IPS-15b (cell line): ENCODE data around the gene AOAH.
"Not testable (repeated sequence)": the region's sequence is repeated elsewhere in the genome, so short reads cannot be mapped to it uniquely, and the experiment has no call there.

ENCODE experiments used
- H3K27me3 ChIP-seq: one replicate; pipeline ENCODE4 v1.6.1; 2013; ENCODE audit warnings: low read length; ENCODE audit not compliant: control insufficient read depth, insufficient read depth
- H3K36me3 ChIP-seq: one replicate; pipeline ENCODE4 v1.6.1; 2013; ENCODE audit warnings: low read length; ENCODE audit not compliant: control insufficient read depth, insufficient read depth
- H3K4me1 ChIP-seq: one replicate; pipeline ENCODE4 v1.6.1; 2013; ENCODE audit warnings: mild to moderate bottlenecking, low read length; ENCODE audit not compliant: control insufficient read depth, insufficient read depth
- H3K4me3 ChIP-seq: one replicate; pipeline ENCODE4 v1.5.1; 2013; ENCODE audit warnings: low read depth, low read length
- H3K9ac ChIP-seq: one replicate; pipeline ENCODE4 v1.6.1; 2013; ENCODE audit warnings: low read depth, mild to moderate bottlenecking, low read length
- H3K9me3 ChIP-seq: one replicate; pipeline ENCODE4 v1.6.1; 2013; ENCODE audit warnings: mild to moderate bottlenecking, low read length; ENCODE audit not compliant: control insufficient read depth, insufficient read depth

The AOAH gene

DNA sequence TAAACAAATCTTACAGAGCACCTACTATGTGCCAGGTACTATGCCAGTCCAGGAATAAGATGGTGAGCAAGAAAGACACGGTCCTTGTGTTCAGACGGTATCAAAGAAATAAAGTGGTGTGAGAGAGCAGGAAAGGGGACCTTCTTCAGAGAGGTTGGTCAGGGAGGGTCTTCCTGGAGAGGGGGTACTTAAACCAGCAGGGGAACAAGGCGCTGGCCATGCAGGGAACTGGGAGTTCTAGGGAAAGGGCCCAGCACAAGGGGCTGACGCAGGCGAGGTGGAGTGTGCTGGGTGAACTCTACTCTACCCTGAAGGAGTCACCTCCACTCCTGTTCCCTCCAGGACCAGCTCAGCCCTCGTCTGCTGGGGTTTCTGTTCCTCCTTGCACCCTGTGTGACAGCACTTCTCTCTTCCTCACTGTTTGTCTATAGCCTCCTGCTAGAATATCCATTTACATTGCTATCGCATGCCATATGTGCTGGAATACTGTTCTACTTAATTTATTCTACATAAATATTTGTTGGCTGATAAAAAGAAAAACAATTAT, 73.5 kb downstream of the AOAH start:
- H3K27me3 ChIP-seq, result no peaks in the 10 kb centered on the region
- no peak overlapping the region for H3K4me3 ChIP-seq
- H3K36me3 ChIP-seq, result no peaks in the 10 kb centered on the region
- H3K4me1 ChIP-seq, result peaks cover 22% of the 10 kb centered on the region
- H3K9me3 ChIP-seq, result no peaks in the 10 kb centered on the region
- no peak overlapping the region for H3K9ac ChIP-seq

GRCh38 chr7:36650320-36650719, 74.0 kb downstream of the AOAH start:
- Histone ChIP-seq H3K4me3 (no peak overlapping the region), H3K27me3 (no peaks in the 10 kb centered on the region), H3K9me3 (no peaks in the 10 kb centered on the region), H3K4me1 (peaks cover 22% of the 10 kb centered on the region), H3K36me3 (no peaks in the 10 kb centered on the region), H3K9ac (no peak overlapping the region)

- H3K4me1 ChIP-seq, result peaks cover 14% of the 10 kb centered on the region
- H3K36me3 ChIP-seq, H3K27me3 ChIP-seq, H3K9ac ChIP-seq, H3K9me3 ChIP-seq, H3K4me3 ChIP-seq: not testable (repeated sequence)
Observed at GRCh38 chr7:36649319-36649718, 75.0 kb downstream of the AOAH start.

DNA sequence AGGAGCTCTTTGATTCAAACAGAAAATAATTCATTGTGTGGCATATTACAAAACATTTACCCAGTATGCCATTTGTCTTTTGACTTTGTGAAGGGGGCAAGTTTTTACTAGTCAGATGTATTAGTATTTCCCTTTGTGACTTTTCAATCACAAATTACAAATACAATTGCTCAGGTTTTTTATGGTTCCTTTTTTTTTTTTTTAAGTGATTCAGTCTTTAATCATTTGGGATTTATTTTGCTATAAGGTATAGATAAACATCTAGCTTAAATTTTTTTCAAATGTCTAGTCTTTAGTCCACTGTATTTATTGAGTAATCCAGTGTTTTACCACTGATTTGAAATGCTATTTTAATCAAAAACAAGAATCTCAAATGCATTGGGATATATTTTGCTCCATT, 75.9 kb downstream of the AOAH start:
- H3K9me3 ChIP-seq, result no peaks in the 10 kb centered on the region
- H3K9ac ChIP-seq, result no peak overlapping the region
- H3K4me1 ChIP-seq, result peaks cover 8% of the 10 kb centered on the region
- H3K36me3 ChIP-seq, result no peaks in the 10 kb centered on the region
- no peak overlapping the region for H3K4me3 ChIP-seq
- H3K27me3 ChIP-seq, result no peaks in the 10 kb centered on the region

DNA sequence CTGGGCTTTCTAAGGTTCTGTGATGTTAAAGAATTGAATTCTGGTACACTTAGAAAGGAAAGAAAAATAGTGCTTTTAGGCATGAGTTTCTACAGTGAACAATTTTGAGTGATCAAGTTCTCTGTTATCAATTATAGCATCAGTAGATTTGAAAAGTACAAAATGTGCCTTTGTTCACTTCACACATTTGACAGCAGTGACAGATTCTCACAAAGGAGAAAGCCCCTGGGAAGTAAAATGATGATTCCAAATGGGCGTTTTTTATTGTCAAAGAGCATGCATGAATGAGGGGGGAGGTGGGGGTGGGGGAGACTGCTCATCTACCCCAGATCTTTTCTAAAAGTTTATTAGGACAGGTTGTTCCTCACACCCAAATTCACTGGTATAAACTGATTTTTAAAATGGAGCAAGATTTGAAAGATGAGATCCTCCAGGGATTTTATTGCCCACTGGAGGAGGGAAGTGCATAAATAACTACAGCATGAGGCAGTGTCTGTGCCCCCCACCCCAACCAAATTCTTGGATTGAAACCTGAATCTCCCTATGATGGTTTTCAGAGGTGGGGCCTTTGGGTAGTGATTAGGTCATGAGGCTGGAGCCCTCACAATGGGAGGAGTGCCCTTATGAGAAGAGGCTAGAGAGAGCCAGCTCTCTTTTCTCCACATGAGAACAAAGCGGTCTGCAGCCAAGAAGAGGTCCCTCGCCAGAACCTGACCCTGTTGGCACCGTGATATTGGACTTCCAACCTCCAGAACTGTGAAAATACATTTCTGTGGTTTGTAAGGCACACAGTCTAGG, 79.5 kb downstream of the AOAH start:
- Histone ChIP-seq H3K9ac (no peak overlapping the region), H3K27me3 (no peaks in the 10 kb centered on the region), H3K4me3 (no peak overlapping the region)

GRCh38 chr7:36642414-36642813, 81.9 kb downstream of the AOAH start:
- Histone ChIP-seq H3K27me3 (no peaks in the 10 kb centered on the region), H3K4me3 (no peak overlapping the region), H3K4me1 (no peaks in the 10 kb centered on the region)

More for the DNA sequence above, 79.5 kb downstream of the AOAH start:
- H3K4me1 ChIP-seq, result no peaks in the 10 kb centered on the region
- no peaks in the 10 kb centered on the region for H3K9me3 ChIP-seq
- no peaks in the 10 kb centered on the region for H3K36me3 ChIP-seq

DNA sequence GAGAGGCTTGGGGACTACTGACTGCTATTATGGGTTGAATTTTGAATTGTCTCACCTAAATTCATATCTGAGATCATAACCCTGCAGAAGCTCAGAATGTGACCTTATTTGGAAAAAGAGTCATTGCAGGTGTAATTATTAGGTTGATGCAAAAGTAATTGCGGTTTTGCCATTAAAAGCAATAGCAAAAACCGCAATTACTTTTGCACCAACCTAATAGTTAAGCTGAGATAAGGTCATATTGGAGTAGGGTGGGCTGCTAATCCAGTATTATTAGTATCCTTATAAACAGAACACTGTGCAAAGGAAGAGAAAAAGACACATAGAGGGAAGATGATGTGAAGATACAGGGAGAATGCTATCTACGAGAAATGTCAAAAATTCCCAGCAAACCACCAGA, 82.3 kb downstream of the AOAH start:
- Histone ChIP-seq H3K4me3 (no peak overlapping the region), H3K9ac (no peak overlapping the region), H3K9me3 (no peaks in the 10 kb centered on the region), H3K4me1 (no peaks in the 10 kb centered on the region), H3K36me3 (no peaks in the 10 kb centered on the region), H3K27me3 (no peaks in the 10 kb centered on the region)

More at GRCh38 chr7:36642414-36642813, 81.9 kb downstream of the AOAH start:
- Histone ChIP-seq H3K9ac (no peak overlapping the region), H3K36me3 (no peaks in the 10 kb centered on the region), H3K9me3 (no peaks in the 10 kb centered on the region)

DNA sequence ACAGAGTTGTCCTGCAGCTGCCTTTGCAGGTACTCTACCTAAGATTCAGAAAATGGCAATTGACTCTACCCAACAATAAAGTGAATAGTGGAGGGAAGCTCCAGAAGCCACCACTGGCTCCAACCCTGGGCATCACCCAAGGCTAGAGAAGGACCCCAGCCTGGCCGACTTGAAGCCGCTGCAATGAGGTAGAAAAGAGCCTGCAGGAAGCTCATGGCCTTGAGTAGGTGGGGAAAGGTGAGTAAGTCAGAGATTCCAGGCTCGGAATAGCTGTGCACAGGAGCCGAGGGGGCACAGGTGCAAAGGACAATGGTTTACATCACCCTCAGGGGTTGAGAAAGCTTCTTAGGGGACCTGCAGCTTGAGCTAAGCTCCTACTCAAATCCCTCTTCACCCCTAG, 83.6 kb downstream of the AOAH start:
- Histone ChIP-seq H3K4me3 (no peak overlapping the region), H3K9ac (no peak overlapping the region), H3K9me3 (no peaks in the 10 kb centered on the region), H3K27me3 (no peaks in the 10 kb centered on the region), H3K36me3 (no peaks in the 10 kb centered on the region), H3K4me1 (no peaks in the 10 kb centered on the region)

- Histone ChIP-seq H3K9me3 (no peaks in the 10 kb centered on the region), H3K4me1 (no peaks in the 10 kb centered on the region), H3K4me3 (no peak overlapping the region), H3K27me3 (no peaks in the 10 kb centered on the region), H3K9ac (no peak overlapping the region), H3K36me3 (no peaks in the 10 kb centered on the region)
Observed at GRCh38 chr7:36639826-36640225, 84.5 kb downstream of the AOAH start.

DNA sequence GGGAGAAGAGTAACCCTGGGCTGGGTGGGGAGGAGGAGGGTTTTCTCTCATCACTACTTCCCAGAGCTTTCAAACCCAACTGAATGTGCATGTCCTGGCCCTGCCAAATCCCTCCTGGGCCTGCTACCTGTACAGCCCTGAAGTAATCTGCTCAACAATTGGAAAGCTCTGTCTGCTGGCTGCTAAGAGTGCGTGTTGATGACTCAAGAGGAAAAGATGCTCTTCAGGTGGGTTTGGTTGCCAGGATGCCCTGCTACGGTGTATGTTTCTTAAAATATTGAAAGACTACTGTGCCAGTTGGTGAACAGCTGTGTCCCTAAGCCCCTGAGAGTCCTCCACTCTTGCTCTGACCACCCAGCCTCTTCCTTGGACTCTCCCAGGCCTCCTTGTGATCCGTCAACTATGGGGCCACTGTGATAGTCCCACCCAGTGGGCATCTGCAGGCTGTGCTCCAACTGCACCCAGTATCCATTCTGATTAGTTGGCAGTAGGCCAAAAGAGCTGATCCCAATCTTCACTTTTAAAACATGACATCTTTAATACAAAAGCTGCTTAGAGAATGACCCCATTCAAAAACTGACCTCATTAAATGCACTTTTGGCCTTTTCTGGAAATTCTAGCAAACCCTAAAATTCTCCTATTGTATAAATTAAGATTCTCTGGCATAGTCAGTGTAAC, 85.6 kb downstream of the AOAH start:
- Histone ChIP-seq H3K27me3 (no peaks in the 10 kb centered on the region), H3K9ac (no peak overlapping the region), H3K4me1 (no peaks in the 10 kb centered on the region)

DNA sequence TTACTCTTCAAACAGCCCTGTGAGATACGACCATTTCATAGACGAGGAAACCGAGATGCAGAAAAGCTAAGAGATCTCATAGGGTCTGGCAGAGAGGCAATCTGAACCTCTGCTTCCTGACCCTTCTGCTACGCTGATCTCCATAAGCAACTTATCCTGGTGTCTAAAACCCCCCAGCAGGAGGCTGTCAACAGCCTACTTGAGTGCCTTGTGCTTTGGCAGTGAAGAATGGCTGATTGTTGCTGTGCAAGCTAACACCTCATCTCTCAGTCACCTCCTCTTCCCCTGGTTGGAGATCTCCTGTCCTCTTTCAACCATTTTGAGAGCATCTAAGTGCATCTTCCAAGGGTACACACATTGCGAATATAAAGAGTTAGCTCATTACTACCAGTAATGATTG, 86.2 kb downstream of the AOAH start:
- H3K36me3 ChIP-seq, result no peaks in the 10 kb centered on the region
- peaks cover 4% of the 10 kb centered on the region for H3K4me1 ChIP-seq
- no peaks in the 10 kb centered on the region for H3K27me3 ChIP-seq
- H3K9ac ChIP-seq, result no peak overlapping the region
- H3K4me3 ChIP-seq, result no peak overlapping the region
- H3K9me3 ChIP-seq, result no peaks in the 10 kb centered on the region

More for the DNA sequence above, 85.6 kb downstream of the AOAH start:
- no peaks in the 10 kb centered on the region for H3K36me3 ChIP-seq
- no peaks in the 10 kb centered on the region for H3K9me3 ChIP-seq
- H3K4me3 ChIP-seq, result no peak overlapping the region

GRCh38 chr7:36637417-36637816, 86.9 kb downstream of the AOAH start:
- no peak overlapping the region for H3K9ac ChIP-seq
- no peaks in the 10 kb centered on the region for H3K27me3 ChIP-seq
- no peak overlapping the region for H3K4me3 ChIP-seq
- H3K4me1 ChIP-seq, result peaks cover 4% of the 10 kb centered on the region
- H3K36me3 ChIP-seq, result no peaks in the 10 kb centered on the region
- H3K9me3 ChIP-seq, result no peaks in the 10 kb centered on the region
